MM.1S (cell line): ENCODE measurements around the gene CKM.

Source experiments
- EZH2 ChIP-seq: fragments of 300-600 bp; sonication (generic); optimal IDR thresholded peaks from 2 replicates; pipeline ENCODE3; 2017; ENCODE audit warnings: low read depth, mild to moderate bottlenecking, antibody characterized with exemption, low read length, mixed read lengths
- EZH2phosphoT487 ChIP-seq: fragments of 300-600 bp; sonication (generic); IDR thresholded peaks from 2 replicates; pipeline ENCODE4 v1.6.1; 2018; ENCODE audit warnings: antibody characterized with exemption, low read length
- TF ChIP-seq, protein P1 (sequence below): fragments of 300-600 bp; sonication (generic); IDR thresholded peaks from 2 replicates; pipeline ENCODE4 v1.5.1; 2016; ENCODE audit warnings: antibody characterized with exemption, low read length, mixed read lengths

DNA sequence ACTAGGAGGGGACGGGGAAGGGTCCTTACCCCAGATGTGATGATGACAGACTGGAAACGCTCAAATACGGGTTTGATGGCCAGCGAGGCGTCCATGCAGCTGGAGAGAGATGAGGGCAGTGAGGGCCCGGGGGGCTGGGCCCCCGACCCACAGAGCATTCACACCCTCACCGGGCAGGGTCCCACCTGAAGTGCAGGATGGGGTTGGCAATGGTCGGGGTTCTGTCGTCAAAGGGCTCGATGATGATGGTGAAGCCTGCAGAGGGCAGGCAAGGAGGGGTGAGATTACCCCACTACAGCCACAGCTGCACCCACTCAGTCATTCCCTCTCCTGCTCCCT, 34.7 kb upstream of the CKM start:
- TF ChIP-seq, protein P1, sequence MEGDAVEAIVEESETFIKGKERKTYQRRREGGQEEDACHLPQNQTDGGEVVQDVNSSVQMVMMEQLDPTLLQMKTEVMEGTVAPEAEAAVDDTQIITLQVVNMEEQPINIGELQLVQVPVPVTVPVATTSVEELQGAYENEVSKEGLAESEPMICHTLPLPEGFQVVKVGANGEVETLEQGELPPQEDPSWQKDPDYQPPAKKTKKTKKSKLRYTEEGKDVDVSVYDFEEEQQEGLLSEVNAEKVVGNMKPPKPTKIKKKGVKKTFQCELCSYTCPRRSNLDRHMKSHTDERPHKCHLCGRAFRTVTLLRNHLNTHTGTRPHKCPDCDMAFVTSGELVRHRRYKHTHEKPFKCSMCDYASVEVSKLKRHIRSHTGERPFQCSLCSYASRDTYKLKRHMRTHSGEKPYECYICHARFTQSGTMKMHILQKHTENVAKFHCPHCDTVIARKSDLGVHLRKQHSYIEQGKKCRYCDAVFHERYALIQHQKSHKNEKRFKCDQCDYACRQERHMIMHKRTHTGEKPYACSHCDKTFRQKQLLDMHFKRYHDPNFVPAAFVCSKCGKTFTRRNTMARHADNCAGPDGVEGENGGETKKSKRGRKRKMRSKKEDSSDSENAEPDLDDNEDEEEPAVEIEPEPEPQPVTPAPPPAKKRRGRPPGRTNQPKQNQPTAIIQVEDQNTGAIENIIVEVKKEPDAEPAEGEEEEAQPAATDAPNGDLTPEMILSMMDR: no peak
- TF ChIP-seq EZH2phosphoT487 (no peak), EZH2 (no peak)
